SHP77 treated with DMSO at 0.1 percent for 48 hours (cell line): Measurements from ENCODE around the gene SFXN4.
"Not testable (repeated sequence)": the region's sequence is repeated elsewhere in the genome, so short reads cannot be mapped to it uniquely, and the experiment has no call there.

Source experiments
- DNase-seq: peaks from one replicate; lab custom pipeline; 2025; lab: John Stamatoyannopoulos, UW

Gene SFXN4

GRCh38 chr10:119107771-119108170, 57.7 kb downstream of the SFXN4 start:
- DNase-seq: not testable (repeated sequence)

- not testable (repeated sequence) for DNase-seq
These were observed 58.4 kb downstream of the SFXN4 start for GRCh38 chr10:119107106-119107505.

- not testable (repeated sequence) for DNase-seq
These were observed 59.6 kb downstream of the SFXN4 start for GRCh38 chr10:119105899-119106298.

GRCh38 chr10:119105155-119105554, 60.4 kb downstream of the SFXN4 start:
- DNase-seq: no peak

GRCh38 chr10:119104654-119105015, 60.9 kb downstream of the SFXN4 start:
- no peak for DNase-seq

GRCh38 chr10:119103903-119104653, 61.4 kb downstream of the SFXN4 start, which contains the start of gene DENND10:
Gene DENND10 (plus strand): TSS chr10:119104113. CDS start chr10:119104143, 30 bp downstream.
- no peak for DNase-seq

DNA sequence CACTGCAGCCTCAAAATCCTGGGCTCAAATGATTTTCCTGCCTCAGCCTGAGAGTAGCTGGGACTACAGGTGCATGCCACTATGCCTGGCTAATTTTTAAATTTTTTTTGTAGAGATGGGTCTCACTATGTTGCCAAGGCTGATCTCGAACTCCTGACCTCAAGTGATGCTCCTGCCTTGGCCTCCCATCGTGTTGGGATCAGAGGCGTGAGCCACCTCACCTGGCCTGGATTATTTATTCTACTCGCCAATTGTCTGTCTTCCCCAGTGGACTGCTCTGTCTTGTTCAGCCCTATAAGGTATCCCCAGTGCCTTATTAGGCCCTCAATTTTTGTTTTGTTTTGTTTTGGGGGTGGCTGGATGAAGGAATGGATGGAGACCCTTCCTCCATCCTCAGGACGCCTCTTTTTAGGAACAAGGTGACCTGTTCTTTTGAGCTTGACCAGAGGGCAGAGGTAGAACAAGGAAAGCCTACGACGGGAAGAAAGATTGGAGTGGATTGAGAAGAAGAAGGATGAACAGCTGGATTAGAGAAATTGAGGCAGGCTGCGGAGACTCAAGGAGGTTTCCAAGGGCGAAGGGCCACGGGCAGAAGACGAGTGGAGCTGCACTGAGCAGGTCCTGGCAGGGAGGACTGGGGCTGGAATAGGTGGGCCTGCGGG, 62.1 kb downstream of the SFXN4 start:
- DNase-seq: no peak

- DNase-seq: no peak
These were observed 64.0 kb downstream of the SFXN4 start for GRCh38 chr10:119101366-119102098.

GRCh38 chr10:119100434-119101238, 64.9 kb downstream of the SFXN4 start:
- no peak for DNase-seq

DNA sequence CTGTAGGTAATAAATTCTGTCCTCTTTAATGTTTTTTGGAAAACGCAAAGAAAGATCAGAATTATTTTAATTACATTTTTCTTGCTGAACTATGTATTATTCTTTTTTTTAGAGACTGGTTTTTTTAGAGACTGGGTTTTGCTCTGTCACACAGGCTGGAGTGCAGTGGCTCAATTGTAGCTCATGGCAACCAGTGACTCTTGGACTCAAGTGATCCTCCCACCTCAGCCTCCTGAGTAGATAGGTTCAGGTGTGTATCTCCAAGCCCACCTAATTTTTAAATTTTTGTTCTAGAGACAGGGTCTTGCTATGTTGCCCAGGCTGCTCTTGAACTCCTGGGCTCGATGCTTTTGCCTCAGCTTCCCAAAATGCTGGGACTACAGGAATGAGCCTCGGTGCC, 66.9 kb downstream of the SFXN4 start:
- DNase-seq: no peak

DNA sequence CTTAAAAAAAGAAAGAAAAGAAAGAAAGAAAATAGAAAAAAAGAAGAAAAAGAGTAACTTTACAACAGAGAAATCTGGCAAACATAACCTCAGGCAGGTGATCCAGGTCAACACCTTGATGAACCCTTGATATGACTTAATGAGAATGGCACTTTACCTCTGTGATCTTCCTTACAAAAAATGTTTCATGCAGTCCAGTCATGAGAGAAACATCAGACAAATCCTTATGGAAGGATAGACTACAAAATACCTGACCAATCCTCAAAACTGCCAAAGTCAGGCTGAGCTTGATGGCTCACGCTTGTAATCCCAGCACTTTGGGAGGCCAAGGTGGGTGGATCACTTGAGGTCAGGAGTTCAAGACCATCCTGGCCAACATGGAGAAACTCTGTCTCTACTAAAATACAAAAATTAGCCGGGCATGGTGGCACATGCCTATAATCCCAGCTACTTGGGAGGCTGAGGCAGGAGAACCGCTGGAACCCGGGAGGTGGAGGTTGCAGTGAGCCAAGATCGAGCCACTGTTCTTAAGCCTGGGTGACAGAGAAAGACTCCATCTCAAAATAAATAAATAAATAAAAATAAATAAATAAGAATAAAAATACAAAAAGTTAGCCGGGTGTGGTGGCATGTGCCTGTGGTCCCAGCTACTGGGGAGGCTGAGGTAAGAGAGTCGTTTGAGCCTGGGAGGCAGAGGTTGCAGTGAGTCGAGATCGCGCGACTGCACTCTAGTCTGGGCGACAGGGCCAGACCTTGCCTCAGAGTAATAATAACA, 68.7 kb downstream of the SFXN4 start:
- not testable (repeated sequence) for DNase-seq

GRCh38 chr10:119095640-119096039, 69.9 kb downstream of the SFXN4 start:
- no peak for DNase-seq

DNA sequence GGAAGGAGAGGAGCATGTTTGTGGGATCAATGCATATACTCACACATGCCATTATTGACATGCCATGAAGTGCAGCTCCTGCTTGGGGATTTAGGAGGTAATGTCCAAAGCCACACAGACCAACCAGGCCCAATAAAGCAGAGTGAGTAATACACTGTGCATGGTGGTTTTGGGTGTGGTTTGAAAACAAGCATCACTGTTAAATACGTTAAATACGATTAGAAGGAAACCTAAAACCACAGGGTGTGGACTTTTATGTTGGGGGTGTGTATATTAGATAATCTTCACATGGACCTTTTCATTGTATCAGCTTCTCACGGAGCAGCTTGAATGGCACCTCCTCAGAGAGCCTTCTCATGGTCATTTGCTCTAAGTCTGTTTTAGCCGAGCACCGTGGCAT, 74.5 kb downstream of the SFXN4 start:
- no peak for DNase-seq
